ENCODE data around the gene ZNF143.
"Not testable (repeated sequence)": the region's sequence is repeated elsewhere in the genome, so short reads cannot be mapped to it uniquely, and the experiment has no call there.

The ZNF143 gene

GRCh38 chr11:9460322-9461062 is at the start of gene ZNF143:
TSS of gene ZNF143 (plus strand) at chr11:9461012. CDS start at chr11:9471309, 10,297 bp downstream.
- DNase-seq: peak; percentile 100

GRCh38 chr11:9428706-9429105 is 32.1 kb upstream of the ZNF143 start:
- no peak for DNase-seq

GRCh38 chr11:9438611-9439010 is 22.2 kb upstream of the ZNF143 start:
- DNase-seq: no peak

GRCh38 chr11:9446230-9446629 is 14.6 kb upstream of the ZNF143 start:
- DNase-seq: no peak

- no peak for DNase-seq
These were observed 12.0 kb upstream of the ZNF143 start for GRCh38 chr11:9448576-9449352.

- not testable (repeated sequence) for DNase-seq
These were observed 8.8 kb upstream of the ZNF143 start for GRCh38 chr11:9452023-9452422.

GRCh38 chr11:9455722-9456121 is 5.1 kb upstream of the ZNF143 start:
- no peak for DNase-seq

GRCh38 chr11:9459667-9460321 is 1.0 kb upstream of the ZNF143 start:
- no peak for DNase-seq

GRCh38 chr11:9461063-9461759 is 399 bp downstream of the ZNF143 start:
- DNase-seq: peak; percentile 78

GRCh38 chr11:9461760-9462134 is 935 bp downstream of the ZNF143 start:
- DNase-seq: no peak

- DNase-seq: no peak
These were observed 1.5 kb downstream of the ZNF143 start for GRCh38 chr11:9462172-9462799.

GRCh38 chr11:9462806-9463537 is 2.2 kb downstream of the ZNF143 start:
- DNase-seq: no peak

- no peak for DNase-seq
These were observed 10.0 kb downstream of the ZNF143 start for GRCh38 chr11:9470765-9471164.

GRCh38 chr11:9473408-9473807 is 12.6 kb downstream of the ZNF143 start:
- DNase-seq: no peak

GRCh38 chr11:9479899-9480298 is 19.1 kb downstream of the ZNF143 start:
- no peak for DNase-seq

GRCh38 chr11:9489080-9489765 is 28.4 kb downstream of the ZNF143 start:
- DNase-seq: no peak

- DNase-seq: no peak
These were observed 29.6 kb downstream of the ZNF143 start for GRCh38 chr11:9490376-9490775.

- no peak for DNase-seq
These were observed 32.7 kb downstream of the ZNF143 start for GRCh38 chr11:9493492-9493891.

- no peak for DNase-seq
These were observed 33.5 kb downstream of the ZNF143 start for GRCh38 chr11:9494316-9494715.

GRCh38 chr11:9495803-9496514 is 35.1 kb downstream of the ZNF143 start:
- no peak for DNase-seq

All from NCI-H2081 treated with DMSO at 0.1 percent for 48 hours (cell line).